ENCODE measurements around the gene MAP1LC3A. TPM values are rescaled to one million over a fixed set of nuclear protein-coding genes. Genes with fewer than 3 reads are reported as not detected.
A peak's percentile ranks its signal among the peaks of the same experiment; 100 is the strongest.

The MAP1LC3A gene
- total and polyA plus RNA-seq, 8 donors, result 11.7 to 98.4 (median 50.4) TPM

DNA sequence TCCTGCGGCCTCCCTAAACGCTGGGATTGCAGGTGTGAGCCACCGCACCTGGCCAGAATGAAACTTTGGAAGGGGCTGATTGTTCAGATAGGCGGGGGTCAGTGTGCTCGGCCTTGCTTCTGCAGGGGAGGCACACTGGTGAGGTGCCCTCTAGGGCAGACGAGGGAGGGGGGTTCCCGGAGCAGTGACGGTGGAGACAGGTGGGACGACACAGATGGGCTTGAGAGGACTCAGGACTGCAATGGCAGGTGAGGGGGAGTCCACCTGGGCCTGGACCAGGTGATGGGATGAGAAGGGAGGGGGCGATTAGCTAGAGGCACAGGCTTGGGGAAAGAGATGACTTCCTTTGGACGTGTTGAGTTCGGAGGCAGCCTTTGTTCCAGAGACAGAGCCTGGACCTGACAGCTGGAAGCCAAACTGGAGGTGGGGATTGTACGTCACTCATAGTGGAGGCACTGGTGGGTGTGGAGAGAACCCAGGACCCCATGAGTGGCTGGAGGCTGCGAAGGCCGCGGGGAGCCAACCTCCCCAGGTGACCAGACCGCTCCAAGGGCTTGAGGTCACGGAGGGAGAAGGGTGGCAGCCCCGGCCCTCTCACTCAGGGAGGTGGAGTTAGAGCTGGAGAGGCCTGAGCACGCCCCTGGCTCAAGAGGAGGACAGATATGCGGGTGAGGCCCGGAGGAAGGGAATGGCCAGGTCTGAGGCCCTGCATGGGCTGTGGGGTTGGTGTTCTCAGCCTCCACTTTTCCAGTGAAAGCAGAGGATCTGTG, 10.5 kb upstream of the MAP1LC3A start:
- 86 to 93% (median 91%) methylated on average over 22 of the region's 22 CpGs for WGBS, 5 donors
- DNase-seq, result no peak
- Histone ChIP-seq H3K9me3 (no peaks in the 10 kb centered on the region), H3K27me3 (no peaks in the 10 kb centered on the region), H3K4me1 (peaks cover 0 to 28% (median 4%) of the 10 kb centered on the region in 4 donors), H3K4me3 (no peak overlapping the region), H3K36me3 (no peaks in the 10 kb centered on the region), H3K27ac (no peak overlapping the region)
- no peak for TF ChIP-seq CTCF (IDR thresholded peaks at IDR 0.05)
- TF ChIP-seq EP300 (IDR thresholded peaks at IDR 0.05), result no peak
- TF ChIP-seq POLR2AphosphoS5 (IDR thresholded peaks at IDR 0.05), result no peak
- TF ChIP-seq POLR2A (IDR thresholded peaks at IDR 0.05), result no peak
- intact Hi-C loops (cut with DNase I; ENCODE audit: low total_unique reads), result no loop called here

DNA sequence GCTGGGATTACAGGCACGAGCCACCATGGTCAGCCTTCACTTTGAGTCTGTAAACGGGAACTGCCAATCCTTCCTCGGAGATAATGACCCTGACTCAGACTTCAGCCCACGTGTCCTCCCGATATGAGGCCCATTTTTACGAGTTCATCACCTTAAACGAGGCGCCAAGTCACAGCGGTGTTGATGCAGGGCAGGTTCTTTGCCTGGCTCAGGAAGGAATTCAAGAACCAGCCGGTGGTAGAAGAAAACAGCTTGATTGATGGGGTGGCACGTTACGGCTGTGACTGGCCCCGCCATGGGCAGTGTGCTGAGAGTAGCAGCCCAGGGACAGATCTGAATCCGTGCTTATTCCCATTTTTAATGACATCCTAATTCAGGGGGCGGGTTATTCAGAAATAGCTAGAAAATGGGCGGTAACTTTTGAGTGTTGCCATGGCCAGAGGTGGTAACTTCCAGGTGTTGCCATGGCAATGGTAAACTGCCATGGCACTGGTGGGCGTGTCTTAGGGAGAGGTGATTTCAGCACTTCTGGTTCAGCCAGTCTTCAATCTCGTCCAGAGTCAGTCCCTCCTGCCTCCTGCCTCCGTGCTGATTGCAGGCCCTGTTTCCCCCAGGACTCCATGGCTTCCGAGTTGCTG, 9.1 kb upstream of the MAP1LC3A start:
- DNase-seq, result peak in 1 of 2 donors; percentile 90
- H3K27ac ChIP-seq, result no peak overlapping the region
- 50 to 63% (median 59%) methylated on average over 18 to 20 of the region's 20 CpGs for WGBS, 5 donors

DNA sequence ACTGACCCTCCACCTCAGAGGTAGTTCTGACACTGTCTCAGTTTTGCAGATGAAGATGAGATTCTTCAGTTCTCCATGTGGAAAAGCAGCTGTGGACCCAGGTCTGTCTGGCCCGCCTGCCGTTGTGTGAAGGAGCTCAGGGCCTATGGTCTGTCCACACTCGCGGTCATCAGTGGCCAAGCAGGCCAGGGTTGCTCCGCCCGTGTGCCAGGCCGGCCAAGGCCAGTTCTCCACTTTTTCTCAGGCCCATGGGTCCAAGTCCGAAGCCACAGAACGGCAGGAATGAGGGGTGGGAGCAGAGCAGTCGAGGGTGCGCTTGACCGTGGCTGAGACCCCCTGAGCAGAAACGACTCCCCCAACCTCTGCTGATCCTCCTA, 8.6 kb upstream of the MAP1LC3A start:
- Histone ChIP-seq H3K36me3 (no peaks in the 10 kb centered on the region), H3K27ac (no peak overlapping the region), H3K9me3 (no peaks in the 10 kb centered on the region), H3K4me1 (peaks cover 0 to 23% (median 14%) of the 10 kb centered on the region in 4 donors), H3K27me3 (no peaks in the 10 kb centered on the region), H3K4me3 (no peak overlapping the region)
- no peak for TF ChIP-seq EP300 (IDR thresholded peaks at IDR 0.05)
- TF ChIP-seq POLR2AphosphoS5 (IDR thresholded peaks at IDR 0.05), result no peak
- TF ChIP-seq POLR2A (IDR thresholded peaks at IDR 0.05), result no peak
- no peak for TF ChIP-seq CTCF (IDR thresholded peaks at IDR 0.05)
- WGBS, 5 donors, result 76 to 90% (median 87%) methylated on average over 9 to 13 of the region's 13 CpGs
- no peak for DNase-seq
- intact Hi-C loops (cut with DNase I; ENCODE audit: low total_unique reads), result no loop called here

More for the DNA sequence above, 9.1 kb upstream of the MAP1LC3A start:
- no peak for TF ChIP-seq POLR2A (IDR thresholded peaks at IDR 0.05)
- TF ChIP-seq CTCF (IDR thresholded peaks at IDR 0.05), result no peak
- no peak for TF ChIP-seq EP300 (IDR thresholded peaks at IDR 0.05)
- TF ChIP-seq POLR2AphosphoS5 (IDR thresholded peaks at IDR 0.05), result no peak
- Histone ChIP-seq H3K9me3 (no peaks in the 10 kb centered on the region), H3K4me3 (no peak overlapping the region), H3K27me3 (no peaks in the 10 kb centered on the region), H3K4me1 (peaks cover 0 to 27% (median 14%) of the 10 kb centered on the region in 4 donors), H3K36me3 (no peaks in the 10 kb centered on the region)
- intact Hi-C loops (cut with DNase I; ENCODE audit: low total_unique reads), result no loop called here

DNA sequence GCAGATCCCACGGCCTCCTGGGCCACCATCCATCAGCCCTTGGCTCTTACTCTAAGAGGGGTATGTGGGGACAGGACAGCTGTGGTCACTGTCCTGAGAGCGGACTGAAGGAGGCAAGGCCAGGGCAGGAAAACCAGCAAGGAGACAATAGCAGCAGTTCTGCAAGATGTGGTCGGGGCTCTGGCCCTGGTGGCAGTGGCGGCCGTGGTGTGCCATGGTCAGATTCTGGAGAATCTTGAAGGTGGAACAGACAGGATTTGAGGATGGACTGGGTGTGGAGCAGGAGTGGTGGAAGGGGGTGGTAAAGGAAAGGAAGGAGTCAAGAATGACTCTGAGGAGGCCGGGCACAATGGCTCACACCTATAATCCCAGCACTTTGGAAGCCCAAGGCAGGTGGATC, 5.9 kb upstream of the MAP1LC3A start:
- intact Hi-C loops (cut with DNase I; ENCODE audit: low total_unique reads), result no loop called here
- H3K27ac ChIP-seq, result peak overlapping the region in 1 of 5 donors; percentile 52
- no peaks in the 10 kb centered on the region for H3K27me3 ChIP-seq
- H3K4me1 ChIP-seq, result peaks cover 0 to 24% (median 18%) of the 10 kb centered on the region in 4 donors
- H3K9me3 ChIP-seq, result no peaks in the 10 kb centered on the region
- no peaks in the 10 kb centered on the region for H3K36me3 ChIP-seq
- no peak overlapping the region for H3K4me3 ChIP-seq
- WGBS, 5 donors, result 87 to 95% (median 88%) methylated on average over 6 of the region's 6 CpGs
- DNase-seq, result no peak
- TF ChIP-seq CTCF (IDR thresholded peaks at IDR 0.05) (no peak), POLR2A (IDR thresholded peaks at IDR 0.05) (no peak), EP300 (IDR thresholded peaks at IDR 0.05) (no peak), POLR2AphosphoS5 (IDR thresholded peaks at IDR 0.05) (no peak)

Data from stomach (tissue), 9 donors.